HG03460 (cell line): ENCODE measurements around the gene ATAD3B.
A peak's percentile ranks its signal among the peaks of the same experiment; 100 is the strongest.
"Not testable (repeated sequence)": the region's sequence is repeated elsewhere in the genome, so short reads cannot be mapped to it uniquely, and the experiment has no call there.

Experiments
- ATAC-seq: cut with Tn5 transposase; IDR thresholded peaks from one replicate; pipeline ENCODE4 v1.9.1; 2021; ENCODE audit not compliant: unreplicated experiment

Gene ATAD3B, protein sequence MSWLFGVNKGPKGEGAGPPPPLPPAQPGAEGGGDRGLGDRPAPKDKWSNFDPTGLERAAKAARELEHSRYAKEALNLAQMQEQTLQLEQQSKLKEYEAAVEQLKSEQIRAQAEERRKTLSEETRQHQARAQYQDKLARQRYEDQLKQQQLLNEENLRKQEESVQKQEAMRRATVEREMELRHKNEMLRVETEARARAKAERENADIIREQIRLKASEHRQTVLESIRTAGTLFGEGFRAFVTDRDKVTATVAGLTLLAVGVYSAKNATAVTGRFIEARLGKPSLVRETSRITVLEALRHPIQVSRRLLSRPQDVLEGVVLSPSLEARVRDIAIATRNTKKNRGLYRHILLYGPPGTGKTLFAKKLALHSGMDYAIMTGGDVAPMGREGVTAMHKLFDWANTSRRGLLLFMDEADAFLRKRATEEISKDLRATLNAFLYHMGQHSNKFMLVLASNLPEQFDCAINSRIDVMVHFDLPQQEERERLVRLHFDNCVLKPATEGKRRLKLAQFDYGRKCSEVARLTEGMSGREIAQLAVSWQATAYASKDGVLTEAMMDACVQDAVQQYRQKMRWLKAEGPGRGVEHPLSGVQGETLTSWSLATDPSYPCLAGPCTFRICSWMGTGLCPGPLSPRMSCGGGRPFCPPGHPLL

DNA sequence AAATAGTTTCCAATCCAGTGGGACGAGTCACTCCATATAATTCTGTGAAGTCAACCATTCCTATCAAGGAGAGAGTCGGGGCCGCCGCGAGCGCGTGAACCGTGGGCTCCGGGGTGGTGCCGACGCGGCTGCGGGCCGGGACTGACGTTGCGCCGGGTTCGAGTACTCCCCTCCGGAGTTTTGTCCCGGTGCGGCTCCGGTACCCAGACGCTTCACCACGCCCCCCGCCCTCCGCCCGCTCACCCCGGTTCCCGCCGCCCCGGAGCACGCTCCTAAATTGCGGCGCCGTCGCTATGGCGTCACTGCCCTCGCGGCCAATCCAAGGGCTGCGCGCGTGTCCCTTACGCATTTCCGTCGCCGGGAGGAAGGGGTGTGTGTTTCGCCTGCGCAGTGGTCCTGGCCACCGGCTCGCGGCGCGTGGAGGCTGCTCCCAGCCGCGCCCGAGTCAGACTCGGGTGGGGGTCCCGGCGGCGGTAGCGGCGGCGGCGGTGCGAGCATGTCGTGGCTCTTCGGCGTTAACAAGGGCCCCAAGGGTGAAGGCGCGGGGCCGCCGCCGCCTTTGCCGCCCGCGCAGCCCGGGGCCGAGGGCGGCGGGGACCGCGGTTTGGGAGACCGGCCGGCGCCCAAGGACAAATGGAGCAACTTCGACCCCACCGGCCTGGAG is at the start of gene ATAD3B:
Gene ATAD3B, plus strand, starts transcription at position 377 of the 664 bp plus-strand sequence. Its CDS starts 120 bp downstream, at position 497.
- ATAC-seq: peak; percentile 95

- no peak for ATAC-seq
Measured at GRCh38 chr1:1421907-1422464, 49.6 kb upstream of the ATAD3B start.

- no peak for ATAC-seq
Measured at GRCh38 chr1:1422465-1423244, 48.9 kb upstream of the ATAD3B start.

DNA sequence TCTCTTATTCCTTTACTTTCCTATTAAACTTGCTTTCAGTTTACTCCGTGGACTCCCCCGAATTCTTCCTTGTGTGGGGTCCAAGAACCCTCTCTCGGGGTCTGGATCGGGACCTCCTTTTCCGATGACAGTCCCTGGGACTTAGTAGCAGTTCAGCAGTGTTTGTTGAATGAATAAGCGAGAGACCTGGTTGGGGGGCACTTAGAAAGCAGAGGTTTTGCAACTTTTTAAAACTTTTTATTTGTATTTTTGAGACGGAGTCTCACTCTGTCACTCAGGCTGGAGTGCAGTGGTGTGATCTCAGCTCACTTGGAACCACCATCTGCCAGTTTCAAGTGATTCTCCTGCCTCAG is 48.3 kb upstream of the ATAD3B start:
- ATAC-seq: no peak

DNA sequence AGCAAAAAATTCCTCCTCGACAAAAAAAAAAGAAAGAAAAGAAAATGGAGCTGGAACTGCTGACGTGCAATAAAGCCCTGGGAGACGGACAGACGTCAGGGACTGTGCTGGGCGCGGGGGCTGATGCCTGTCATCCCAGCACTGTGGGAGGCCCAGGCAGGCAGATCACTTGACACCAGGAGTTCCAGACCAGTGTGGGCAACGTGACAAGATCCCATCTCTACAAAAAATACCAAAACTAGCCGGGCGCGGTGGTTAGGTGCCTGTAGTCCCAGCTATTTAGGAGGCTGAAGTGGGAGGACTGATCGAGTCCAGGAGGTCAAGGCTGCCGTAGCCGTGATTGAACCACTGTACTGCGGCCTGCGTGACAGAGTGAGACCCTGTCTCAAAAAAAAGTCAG is 46.9 kb upstream of the ATAD3B start:
- ATAC-seq: no peak

DNA sequence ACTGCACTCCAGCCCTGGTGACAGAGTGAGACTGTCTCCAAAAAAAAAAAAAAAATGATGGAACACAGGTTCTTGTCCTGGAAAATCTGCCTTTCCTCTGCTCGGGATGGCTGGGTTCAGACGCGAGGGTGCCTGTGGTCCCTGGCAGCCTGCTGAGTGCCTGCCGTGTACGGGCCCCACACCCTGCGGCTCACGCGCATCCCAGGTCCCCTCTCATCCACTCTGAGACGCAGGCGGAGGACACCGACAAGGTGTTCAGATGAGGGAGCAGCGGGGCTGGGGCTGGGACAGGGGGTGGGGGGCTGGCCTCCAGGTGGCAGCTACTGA is 46.2 kb upstream of the ATAD3B start:
- no peak for ATAC-seq

GRCh38 chr1:1425753-1426495 is 45.6 kb upstream of the ATAD3B start:
- no peak for ATAC-seq

DNA sequence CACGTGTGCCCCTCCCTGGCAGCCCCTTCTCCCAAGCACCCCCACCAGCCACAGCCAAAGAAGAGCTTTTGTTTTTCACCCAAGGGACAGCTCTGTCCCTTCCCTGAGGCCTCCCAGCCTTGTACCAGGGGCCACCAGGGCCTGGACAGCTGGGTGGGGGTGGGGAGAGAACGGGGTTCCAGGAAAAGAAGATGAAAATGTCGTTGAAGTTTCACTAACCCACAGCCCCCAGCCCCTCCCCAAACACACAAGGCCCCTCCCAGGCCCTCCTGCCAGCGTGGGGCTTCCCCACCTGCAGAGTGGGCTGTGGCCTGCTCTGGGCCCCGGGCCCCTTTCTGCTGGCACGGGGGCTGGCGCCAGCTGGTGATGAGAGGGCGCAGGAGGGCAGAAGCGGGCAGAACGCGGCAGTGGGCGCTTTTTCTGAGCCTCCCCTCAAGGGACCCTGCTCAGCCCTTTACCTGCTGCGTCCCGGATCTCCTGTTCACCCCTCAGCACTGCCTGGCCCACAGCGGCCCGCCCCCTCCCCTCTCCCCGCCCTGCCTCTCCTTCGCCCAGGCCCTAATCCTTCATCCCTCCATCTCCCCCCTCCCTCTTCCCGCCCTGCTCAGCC is 45.0 kb upstream of the ATAD3B start:
- ATAC-seq: no peak

DNA sequence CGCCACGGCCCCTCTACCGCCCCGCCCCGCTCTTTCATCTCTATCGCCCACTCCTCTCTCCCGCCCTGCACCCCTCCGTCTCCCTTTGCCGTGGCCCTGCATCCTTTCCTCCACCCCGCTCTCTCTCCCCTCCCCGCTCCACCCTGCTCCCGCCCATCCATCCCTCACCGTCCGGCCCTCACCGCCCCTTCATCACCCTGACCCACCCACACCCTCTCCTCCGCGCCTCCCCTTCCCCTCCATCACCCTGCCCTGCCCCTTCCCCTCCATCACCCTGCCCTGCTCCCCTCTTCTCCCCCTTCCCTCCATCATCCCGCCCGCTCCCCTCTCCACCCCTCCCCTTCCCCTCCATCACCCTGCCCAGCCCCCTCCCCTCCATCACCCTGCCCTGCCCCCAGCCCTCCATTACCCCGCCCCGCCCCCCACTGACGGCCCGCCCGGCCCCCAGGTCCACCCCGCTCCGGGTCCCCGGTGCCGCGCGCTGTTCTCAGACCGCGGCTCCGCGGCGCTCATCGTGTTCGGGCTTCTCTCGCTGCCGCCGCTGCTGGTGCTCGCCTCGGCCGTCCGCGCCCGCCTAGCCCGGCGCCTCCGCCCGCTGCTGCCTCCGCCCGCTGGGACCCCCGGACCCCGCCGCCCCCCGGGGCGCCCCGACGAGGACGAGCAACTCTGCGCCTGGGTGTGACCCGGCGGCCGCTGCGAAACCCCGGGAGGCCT is 44.3 kb upstream of the ATAD3B start:
- no peak for ATAC-seq

DNA sequence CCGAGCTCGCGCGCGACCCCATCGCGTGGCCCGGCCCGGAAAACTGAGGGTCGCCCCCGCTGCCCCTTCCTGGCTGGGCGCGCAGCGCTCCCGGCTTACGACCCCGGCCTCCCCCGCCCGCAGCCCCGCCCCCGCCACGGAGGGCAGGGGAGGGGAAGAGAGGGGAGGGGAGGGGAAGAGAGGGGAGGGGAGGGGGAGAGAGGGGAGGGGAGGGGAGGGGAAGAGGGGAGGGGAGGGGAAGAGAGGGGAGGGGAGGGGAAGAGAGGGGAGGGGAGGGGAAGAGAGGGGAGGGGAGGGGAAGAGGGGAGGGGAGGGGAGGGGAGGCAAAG is 43.8 kb upstream of the ATAD3B start:
- no peak for ATAC-seq

DNA sequence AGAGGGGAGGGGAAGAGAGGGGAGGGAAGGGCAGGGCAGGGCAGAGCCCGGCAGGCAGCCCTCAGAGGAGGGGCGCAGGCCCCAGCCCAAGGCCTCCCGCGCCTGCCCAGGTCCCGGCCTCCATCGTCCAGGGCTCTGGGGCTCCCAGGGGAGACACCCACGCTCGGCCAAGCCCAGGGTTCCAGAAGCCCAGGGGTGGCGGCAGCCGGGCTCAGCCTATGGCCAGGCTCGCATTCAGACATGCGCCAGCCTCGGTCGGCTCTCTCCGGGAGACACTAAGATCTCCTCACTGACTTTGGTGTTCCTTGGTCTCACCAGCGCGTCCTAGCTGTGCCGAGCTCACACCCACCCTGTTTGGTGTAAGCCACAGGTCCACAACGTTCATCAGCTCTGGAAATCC is 43.4 kb upstream of the ATAD3B start:
- no peak for ATAC-seq

- ATAC-seq: not testable (repeated sequence)
Measured at GRCh38 chr1:1428967-1429366, 42.6 kb upstream of the ATAD3B start.

DNA sequence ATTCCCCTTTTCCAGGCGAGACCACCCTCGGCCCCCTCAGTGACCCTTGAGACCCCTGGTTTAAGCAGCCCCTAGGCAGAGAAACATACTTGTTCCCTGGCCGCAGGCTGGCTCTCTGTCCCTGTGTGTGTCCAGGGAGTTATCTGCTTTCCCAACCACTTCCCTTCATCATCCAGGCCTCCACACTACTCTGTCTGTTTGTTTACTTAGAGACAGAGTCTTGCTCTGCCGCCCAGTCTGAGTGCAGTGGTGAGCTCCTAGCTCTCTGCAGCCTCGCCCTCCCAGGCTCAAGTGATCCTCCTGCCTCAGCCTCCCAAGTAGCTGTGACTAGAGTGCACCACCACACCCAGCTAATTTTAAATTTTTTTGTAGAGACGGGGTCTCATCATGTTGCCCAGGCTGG is 41.9 kb upstream of the ATAD3B start:
- ATAC-seq: no peak

DNA sequence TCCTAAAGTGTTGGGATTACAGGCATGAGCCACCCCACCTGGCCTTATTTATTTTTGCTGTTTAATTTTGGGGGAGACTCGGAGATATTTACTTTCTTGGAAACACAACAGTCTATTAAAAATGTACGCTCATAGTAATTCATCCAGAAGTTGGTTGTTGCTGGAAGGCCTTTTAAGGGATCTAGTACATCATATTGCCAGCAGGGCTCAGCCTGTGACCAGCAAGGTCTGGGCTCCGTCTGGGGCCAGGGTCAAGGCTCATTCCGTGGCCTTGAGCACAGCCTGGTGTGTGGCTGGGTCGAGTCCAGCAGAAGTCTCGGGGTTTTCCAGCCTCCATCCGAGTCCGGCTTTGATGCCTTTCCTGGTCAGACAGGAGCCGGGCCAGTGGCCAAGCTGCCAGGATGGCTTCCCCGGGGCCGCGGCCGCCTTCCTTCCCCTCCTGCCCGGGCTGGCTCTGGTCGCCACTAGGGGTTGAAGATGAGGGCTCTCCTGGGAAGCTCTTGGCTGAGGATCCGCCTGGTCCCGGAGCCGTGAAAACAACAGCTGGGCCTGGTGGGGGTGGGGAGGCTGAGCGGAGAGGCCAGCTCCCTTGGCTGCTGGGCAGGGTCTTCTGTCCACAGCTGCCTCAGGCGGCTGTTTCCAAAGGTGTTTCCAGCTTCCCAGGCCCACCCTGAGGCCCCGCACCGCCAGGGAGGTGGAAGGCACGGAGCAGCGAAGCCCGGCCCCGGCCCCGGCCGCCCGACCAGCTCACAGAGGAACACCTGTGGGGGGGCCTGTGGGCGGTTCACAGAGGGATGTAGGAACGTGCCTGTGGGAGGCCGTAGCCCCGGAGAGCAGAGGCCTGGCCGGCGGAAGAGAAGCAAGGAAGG is 41.2 kb upstream of the ATAD3B start:
- no peak for ATAC-seq

- ATAC-seq: no peak
Measured at GRCh38 chr1:1430992-1431844, 40.3 kb upstream of the ATAD3B start.

GRCh38 chr1:1431845-1432273 is 39.7 kb upstream of the ATAD3B start:
- no peak for ATAC-seq

DNA sequence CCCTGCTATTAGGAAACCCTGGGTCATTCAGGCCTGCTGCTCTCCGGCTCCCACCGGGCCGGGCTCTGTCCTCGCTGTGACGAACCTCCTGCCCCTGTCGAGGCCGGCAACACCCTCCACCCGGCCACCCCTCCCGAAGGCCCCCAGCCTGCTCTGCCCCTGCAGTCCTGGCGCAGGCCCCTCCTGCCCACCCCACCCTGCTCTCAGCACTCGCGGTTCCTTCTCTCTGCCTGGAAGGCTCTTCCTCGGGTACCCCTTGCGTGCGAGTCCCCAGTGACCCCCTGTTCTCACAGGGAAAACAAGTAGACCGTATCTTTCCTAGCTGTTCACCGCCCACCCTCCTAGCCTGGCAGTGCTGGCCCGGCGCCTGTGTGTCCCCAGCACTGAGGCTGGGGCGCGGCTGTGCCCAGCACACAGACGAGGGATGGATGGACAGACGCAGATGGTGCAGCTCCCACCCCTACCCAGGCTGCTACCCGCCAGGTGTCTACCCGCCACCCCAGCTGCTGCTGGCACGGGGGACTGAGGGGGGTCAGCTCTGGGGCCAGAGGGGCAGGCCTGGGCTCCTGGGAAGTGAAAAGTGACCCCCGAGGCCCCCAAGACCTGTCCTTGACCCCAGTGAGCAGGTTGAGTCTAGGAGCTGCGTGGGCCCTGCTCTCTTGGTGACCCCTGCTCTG is 39.2 kb upstream of the ATAD3B start:
- ATAC-seq: no peak
